ENCODE data around the gene SLC35F2.

GRCh38 chr11:107856981-107857517 is 1.5 kb downstream of the SLC35F2 start:
- TF ChIP-seq CTCF (conservative IDR thresholded peaks at IDR 0.05; ENCODE audit: low read length) (no peak), EZH2phosphoT487 (IDR thresholded peaks at IDR 0.05; ENCODE audit: borderline replicate concordance) (no peak)

Measured in Loucy (cell line).